K562 (cell line): Measurements from ENCODE around the gene PICK1. TPM values are rescaled to one million over a fixed set of nuclear protein-coding genes. Genes with fewer than 3 reads are reported as not detected.

Experiments
- CHAMP1 ChIP-seq: fragments of 450-650 bp; IDR thresholded peaks from 2 replicates; pipeline ENCODE4 v1.6.1; 2016; ENCODE audit warnings: mild to moderate bottlenecking
- CHD4 ChIP-seq: fragments of 200-600 bp; sonication (generic); IDR thresholded peaks from 3 replicates; pipeline ENCODE4 v1.6.1; 2012; ENCODE audit warnings: low read depth, mild to moderate bottlenecking, mixed read lengths, low read length, inconsistent platforms; ENCODE audit not compliant: insufficient read depth, insufficient replicate concordance, poor library complexity, severe bottlenecking
- CREB3 ChIP-seq: fragments of 450-650 bp; conservative IDR thresholded peaks from 2 replicates; pipeline ENCODE4 v1.6.1; 2016; ENCODE audit warnings: missing genetic modification characterization, low read depth, mild to moderate bottlenecking, missing compliant biosample characterization, moderate library complexity
- ELF1 ChIP-seq: fragments of 200-800 bp; sonication (Bioruptor generic); IDR thresholded peaks from 2 replicates; pipeline ENCODE4 v1.6.1; 2016; ENCODE audit warnings: missing genetic modification characterization, missing compliant biosample characterization
- ELF2 ChIP-seq: fragments of 250-450 bp; sonication (Bioruptor Pico); IDR thresholded peaks from 2 replicates; pipeline ENCODE4 v1.5.0; 2021; ENCODE audit warnings: mild to moderate bottlenecking
- HCFC1 ChIP-seq: IDR thresholded peaks from 2 replicates; pipeline ENCODE4 v1.6.1; 2012; ENCODE audit warnings: low read depth, low read length, improper control_type of control experiment
- HMGN3 ChIP-seq: IDR thresholded peaks from 2 replicates; pipeline ENCODE4 v1.6.1; 2011; ENCODE audit warnings: borderline replicate concordance, low read depth, mild to moderate bottlenecking, mixed read lengths, low read length; ENCODE audit not compliant: insufficient read length; ENCODE audit errors: extremely low read depth
- LEF1 ChIP-seq: fragments of 450-650 bp; IDR thresholded peaks from 2 replicates; pipeline ENCODE4 v1.6.1; 2016; ENCODE audit warnings: mild to moderate bottlenecking
- MAX ChIP-seq: sonication (generic); formaldehyde crosslinking; IDR thresholded peaks from 2 replicates; pipeline ENCODE4 v1.9.0; 2022; ENCODE audit warnings: mild to moderate bottlenecking, missing genetic modification reagents
- NR2C2 ChIP-seq, 2 experiments: fragments of 200-800 bp in 1 of 2; sonication (Bioruptor generic) in 1 of 2; sonication (generic) in 1 of 2; formaldehyde crosslinking in 1 of 2; IDR thresholded peaks; 2 replicates each; pipeline versions ENCODE4 v1.6.1 to v1.8.0; 2016 to 2022; ENCODE audit warnings: mild to moderate bottlenecking in 1 of 2, missing compliant biosample characterization in 1 of 2, missing genetic modification characterization in 1 of 2, missing genetic modification reagents in 1 of 2
- POLR2G ChIP-seq: fragments of 200-400 bp; formaldehyde crosslinking; IDR thresholded peaks from 2 replicates; pipeline ENCODE4 v1.6.1; 2017; ENCODE audit warnings: low read depth, mild to moderate bottlenecking, antibody characterized with exemption, low read length, moderate library complexity
- STAT5B ChIP-seq: fragments of 250-450 bp; sonication (Bioruptor Pico); IDR thresholded peaks from 2 replicates; pipeline ENCODE4 v1.8.0; 2021; ENCODE audit warnings: mild to moderate bottlenecking, inconsistent platforms
- ZNF174 ChIP-seq: fragments of 250-450 bp; sonication (Bioruptor Pico); IDR thresholded peaks from 2 replicates; pipeline ENCODE4 v1.4.0; 2020; ENCODE audit warnings: mild to moderate bottlenecking
- ZNF197 ChIP-seq: fragments of 200-800 bp; sonication (Bioruptor generic); IDR thresholded peaks from 2 replicates; pipeline ENCODE4 v1.6.1; 2016; ENCODE audit warnings: low read depth, missing genetic modification characterization, missing compliant biosample characterization
- ZNF407 ChIP-seq: fragments of 450-650 bp; IDR thresholded peaks from 2 replicates; pipeline ENCODE4 v1.6.1; 2016; ENCODE audit warnings: low read depth
- polyA plus RNA-seq, 8 experiments: library from polyadenylated mRNA; depleted of rRNA in 4 of 8; stranded (reverse) in 5 of 8; unstranded in 3 of 8; fragments of >200 nt; fragmentation: Nextera tagmentation in 2 of 8; fragmentation: Illumina TruSeq in 1 of 8; extraction: Ambion mirVana in 2 of 8; extraction: Trizol in 1 of 8; gene quantifications; 2 replicates each; pipeline versions ENCODE4 v1.2.1 to v1.2.3, GENCODE V29; 2011 to 2014; ENCODE audit warnings: inconsistent platforms in 1 of 8, missing spikeins in 1 of 8
- total RNA-seq, 7 experiments: library from RNA; depleted of rRNA in 6 of 7; stranded (reverse); fragments of >200 nt in 6 of 7; fragmentation: Illumina TruSeq in 2 of 7; extraction: Trizol in 2 of 7; gene quantifications; 2 replicates each; pipeline versions ENCODE4 v1.2.1 to v1.2.3, GENCODE V29; 2011 to 2021; ENCODE audit warnings: low replicate concordance in 1 of 7

The PICK1 gene
- total and polyA plus RNA-seq, 9 of the 15 experiments (the other 6 are each of a cell fraction or from before 2014, with no cell fraction given), result 0.06 to 11.0 (median 7.9) TPM; not detected in 1

GRCh38 chr22:38034278-38034882 lies 22.8 kb upstream of the PICK1 start (continued):
- peak; percentile 81 for TF ChIP-seq CHD4
- no peak for TF ChIP-seq CHAMP1
- peak; percentile 77 for TF ChIP-seq POLR2G
- TF ChIP-seq MAX (CRISPR knock-in tag), result peak; percentile 90
- peak; percentile 65; the same call in 1 of the 2 replicates for TF ChIP-seq ELF2
- peak; percentile 77 for TF ChIP-seq ELF1 (tag)
- TF ChIP-seq ZNF174, result no peak
- TF ChIP-seq NR2C2 (CRISPR knock-in tag; IDR thresholded peaks at IDR 0.05), result 0 out of 2 replicates have a peak, but pooled peaks have one; percentile 24
- TF ChIP-seq NR2C2 (tag; IDR thresholded peaks at IDR 0.05), result peak; percentile 50; the same call in 1 of the 2 replicates
- TF ChIP-seq ZNF197, result no peak
- TF ChIP-seq HCFC1, result peak; percentile 15; the same call in 1 of the 2 replicates
- TF ChIP-seq LEF1, result peak; percentile 78
- TF ChIP-seq STAT5B, result no peak
- TF ChIP-seq CREB3 (tag), result peak; percentile 77; the same call in 1 of the 2 replicates
- TF ChIP-seq ZNF407, result no peak
- TF ChIP-seq HMGN3, result peak; percentile 46
